GM21723 (cell line): ENCODE data around the gene NOTCH2NLA.
"Not testable (repeated sequence)": the region's sequence is repeated elsewhere in the genome, so short reads cannot be mapped to it uniquely, and the experiment has no call there.

Experiments used
- ATAC-seq: cut with Tn5 transposase; IDR thresholded peaks from one replicate; pipeline ENCODE4 v1.9.1; 2021; ENCODE audit warnings: mild to moderate bottlenecking, moderate library complexity; ENCODE audit not compliant: unreplicated experiment

NOTCH2NLA gene

GRCh38 chr1:146167740-146168139 lies 61.1 kb downstream of the NOTCH2NLA start:
- not testable (repeated sequence) for ATAC-seq

- ATAC-seq: not testable (repeated sequence)
Measured at GRCh38 chr1:146167273-146167672, 61.5 kb downstream of the NOTCH2NLA start.

- not testable (repeated sequence) for ATAC-seq
Measured at GRCh38 chr1:146144465-146144864, 84.4 kb downstream of the NOTCH2NLA start, which contains the start of gene NBPF10. Gene NBPF10, minus strand, starts transcription at chr1:146144804. Its CDS starts 35 bp downstream, at chr1:146144769.
